HUDEP-2 (cell line): ENCODE results near the gene MMEL1.
"Not testable (repeated sequence)": the region's sequence is repeated elsewhere in the genome, so short reads cannot be mapped to it uniquely, and the experiment has no call there.

Experiments used
- DNase-seq, 76 experiments: peaks; one replicate each; lab custom pipeline; 2025; ENCODE audit not compliant: unreplicated experiment in 76 of 76; lab: John Stamatoyannopoulos, UW

MMEL1 gene

DNA sequence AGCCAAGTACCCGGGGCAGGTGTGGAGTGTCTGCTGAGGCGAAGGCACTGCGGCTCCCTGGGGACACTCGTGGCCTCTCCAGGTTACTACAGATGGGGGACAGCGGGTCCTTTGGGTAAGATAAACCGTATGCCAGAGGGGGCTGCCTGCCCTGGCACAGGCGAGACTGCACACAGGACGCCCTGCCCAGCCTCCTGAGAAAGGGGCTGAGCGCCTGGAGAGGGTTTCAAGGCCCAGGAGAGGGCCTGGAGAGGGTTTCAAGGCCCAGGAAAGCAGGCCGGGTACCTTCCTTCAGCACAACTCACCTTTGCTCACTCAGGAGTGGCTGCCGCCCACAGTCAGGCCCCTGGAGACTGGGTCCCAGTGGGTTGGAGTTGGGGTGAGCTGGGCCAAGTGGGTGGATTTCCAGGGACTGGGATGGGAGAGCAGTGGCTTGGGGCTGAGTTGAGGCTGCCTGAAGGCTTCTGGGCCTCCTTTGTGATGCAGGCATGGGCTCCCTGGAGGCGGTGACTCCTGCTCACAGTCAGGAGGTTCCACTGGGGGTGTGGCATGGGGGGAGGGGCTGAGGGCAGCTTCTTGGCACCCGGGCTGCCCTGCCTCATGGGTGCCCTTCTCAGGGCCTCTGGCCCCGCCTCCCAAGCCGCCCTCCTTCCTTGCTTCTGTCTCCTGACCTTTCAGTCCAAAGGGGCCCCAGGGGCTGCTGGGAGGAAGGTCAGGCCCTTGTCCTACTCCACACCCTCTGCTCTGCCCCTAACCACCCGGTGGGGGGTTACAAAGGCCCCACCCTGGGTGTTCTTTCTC, at the start of gene MMEL1:
TSS of gene MMEL1 (minus strand) at position 456 of the 801 bp plus-strand sequence. CDS start 3,532 bp downstream, outside the sequence.
- DNase-seq: peak in 19 of 76 experiments; percentile 6 to 52 (median 28)

- DNase-seq: not testable (repeated sequence)
These were observed 43.9 kb upstream of the MMEL1 start for GRCh38 chr1:2676726-2677125.

DNA sequence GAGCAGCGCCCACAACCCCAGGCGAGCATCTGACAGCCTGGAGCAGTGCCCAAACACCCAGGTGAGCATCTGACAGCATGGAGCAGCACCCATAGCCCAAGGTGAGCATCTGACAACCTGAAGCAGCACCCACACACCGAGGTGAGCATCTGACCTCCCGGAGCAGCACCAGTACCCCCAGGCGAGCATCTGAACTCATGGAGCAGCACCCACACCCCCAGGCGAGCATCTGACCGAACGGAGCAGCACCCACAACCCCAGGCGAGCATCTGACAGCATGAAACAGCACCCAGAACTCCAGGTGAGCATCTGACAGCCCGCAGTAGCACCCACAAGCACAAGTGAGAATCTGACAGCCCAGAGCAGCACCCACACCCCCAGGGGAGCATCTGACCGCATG, 38.8 kb upstream of the MMEL1 start:
- not testable (repeated sequence) for DNase-seq

GRCh38 chr1:2659806-2660205, 27.0 kb upstream of the MMEL1 start:
- not testable (repeated sequence) for DNase-seq

GRCh38 chr1:2657909-2658308, 25.1 kb upstream of the MMEL1 start:
- DNase-seq: not testable (repeated sequence)

DNA sequence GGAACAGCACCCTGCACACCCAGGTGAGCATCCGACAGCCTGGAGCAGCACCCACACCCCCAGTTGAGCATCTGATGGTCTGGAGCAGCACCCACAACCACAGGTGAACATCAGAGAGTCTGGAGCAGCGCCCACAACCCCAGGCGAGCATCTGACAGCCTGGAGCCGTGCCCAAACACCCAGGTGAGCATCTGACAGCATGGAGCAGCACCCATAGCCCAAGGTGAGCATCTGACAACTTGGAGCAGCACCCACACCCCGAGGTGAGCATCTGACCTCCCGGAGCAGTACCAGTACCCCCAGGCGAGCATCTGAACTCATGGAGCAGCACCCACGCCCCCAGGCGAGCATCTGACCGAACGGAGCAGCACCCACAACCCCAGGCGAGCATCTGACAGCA, 24.3 kb upstream of the MMEL1 start:
- DNase-seq: not testable (repeated sequence)

DNA sequence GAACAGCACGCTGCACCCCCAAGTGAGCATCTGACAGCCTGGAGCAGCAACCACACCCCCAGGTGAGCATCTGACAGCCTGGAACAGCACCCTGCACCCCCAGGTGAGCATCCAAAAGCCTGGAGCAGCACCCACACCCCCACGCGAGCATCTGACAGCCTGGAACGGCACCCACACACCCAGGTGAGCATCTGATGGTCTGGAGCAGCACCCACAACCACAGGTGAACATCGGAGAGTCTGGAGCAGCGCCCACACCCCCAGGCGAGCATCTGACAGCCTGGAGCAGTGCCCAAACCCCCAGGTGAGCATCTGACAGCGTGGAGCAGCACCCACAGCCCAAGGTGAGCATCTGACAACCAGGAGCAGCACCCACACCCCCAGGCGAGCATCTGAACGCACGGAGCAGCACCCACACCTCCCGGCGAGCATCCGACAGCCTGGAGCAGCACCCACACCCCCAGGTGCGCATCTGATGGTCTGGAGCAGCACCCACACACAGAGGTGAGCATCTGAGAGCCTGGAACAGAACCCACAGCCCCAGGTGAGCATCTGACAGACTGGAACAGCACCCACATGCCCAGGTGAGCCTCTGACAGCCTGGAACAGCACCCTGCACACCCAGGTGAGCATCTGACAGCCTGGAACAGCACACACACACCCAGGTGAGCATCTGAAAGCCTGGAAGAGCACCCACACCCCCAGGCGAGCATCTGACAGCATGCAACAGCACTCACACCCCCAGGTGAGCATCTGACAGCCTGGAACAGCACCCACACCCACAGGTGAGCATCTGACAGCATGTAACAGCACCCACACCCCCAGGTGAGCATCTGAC, 23.0 kb upstream of the MMEL1 start:
- not testable (repeated sequence) for DNase-seq

- not testable (repeated sequence) for DNase-seq
These were observed 21.7 kb upstream of the MMEL1 start for GRCh38 chr1:2654443-2654948.

GRCh38 chr1:2653741-2654442, 21.1 kb upstream of the MMEL1 start:
- peak in 3 of 76 experiments; percentile 12 to 26 (median 18) for DNase-seq

DNA sequence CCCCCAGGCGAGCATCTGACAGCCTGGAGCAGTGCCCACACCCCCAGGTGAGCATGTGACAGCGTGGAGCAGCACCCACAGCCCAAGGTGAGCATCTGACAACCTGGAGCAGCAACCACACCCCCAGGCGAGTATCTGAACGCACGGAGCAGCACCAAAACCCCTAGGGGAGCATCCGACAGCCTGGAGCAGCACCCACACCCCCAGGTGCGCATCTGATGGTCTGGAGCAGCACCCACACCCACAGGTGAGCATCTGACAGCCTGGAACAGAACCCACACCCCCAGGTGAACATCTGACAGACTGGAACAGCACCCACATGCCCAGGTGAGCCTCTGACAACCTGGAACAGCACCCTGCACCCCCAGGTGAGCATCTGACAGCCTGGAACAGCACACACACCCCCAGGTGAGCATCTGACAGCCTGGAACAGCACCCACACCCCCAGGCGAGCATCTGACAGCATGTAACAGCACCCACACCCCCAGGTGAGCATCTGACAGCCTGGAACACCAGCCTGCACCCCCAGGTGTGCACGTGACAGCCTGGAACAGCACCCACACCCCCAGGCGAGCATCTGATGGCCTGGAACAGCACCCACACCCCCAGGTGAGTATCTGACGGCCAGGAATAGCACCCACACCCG, 20.2 kb upstream of the MMEL1 start:
- DNase-seq: not testable (repeated sequence)

- not testable (repeated sequence) for DNase-seq
These were observed 19.5 kb upstream of the MMEL1 start for GRCh38 chr1:2652152-2652925.

DNA sequence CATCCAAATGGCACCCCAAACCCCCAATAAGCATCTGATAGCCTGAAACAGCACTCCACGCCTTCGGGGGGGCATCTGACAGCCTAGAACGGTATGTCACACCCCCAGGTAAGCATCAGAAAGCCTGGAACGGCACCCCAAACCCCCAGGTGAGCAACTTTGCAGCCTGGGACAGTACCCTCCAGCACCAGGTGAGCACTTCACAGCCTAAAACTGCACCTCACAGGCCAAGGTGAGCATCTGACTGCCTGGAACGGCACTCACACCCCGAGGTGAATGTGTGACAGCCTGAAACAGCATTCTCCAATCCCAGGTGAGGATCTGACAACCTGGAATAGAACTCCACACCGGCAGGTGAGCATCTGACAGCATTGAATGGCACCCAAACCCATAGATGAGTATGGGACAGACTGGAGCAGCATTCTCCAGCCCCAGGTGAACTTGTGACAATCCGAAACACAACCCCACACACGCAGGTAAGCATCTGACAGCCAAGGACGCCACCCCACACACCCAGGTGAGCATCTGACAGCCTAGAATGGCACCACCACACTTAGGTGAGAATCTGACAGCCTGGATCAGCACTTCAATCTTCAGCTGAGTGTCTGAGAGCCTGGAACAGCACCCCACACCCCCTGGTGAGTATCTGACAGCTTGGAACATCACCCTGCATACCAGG, 18.3 kb upstream of the MMEL1 start:
- DNase-seq: no peak

DNA sequence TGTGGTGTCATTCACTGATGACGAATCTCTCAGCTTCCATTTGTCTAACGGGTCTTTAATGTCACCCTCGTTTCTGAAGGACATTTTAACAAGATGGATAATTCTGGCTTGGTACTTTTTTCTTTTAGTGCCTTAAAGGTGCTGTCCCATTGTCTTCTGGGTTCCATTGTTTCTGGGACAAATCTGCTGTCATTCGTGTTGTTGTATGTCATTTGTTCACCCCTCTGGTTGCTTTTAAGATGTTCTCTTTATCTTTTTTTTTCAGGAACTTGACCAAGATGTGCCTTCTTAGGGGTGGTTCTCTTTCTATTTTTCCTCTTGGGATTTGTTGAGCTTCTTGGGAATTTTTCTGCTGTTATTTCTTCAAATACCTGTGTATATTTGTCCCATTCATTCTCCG, 14.0 kb upstream of the MMEL1 start:
- no peak for DNase-seq

DNA sequence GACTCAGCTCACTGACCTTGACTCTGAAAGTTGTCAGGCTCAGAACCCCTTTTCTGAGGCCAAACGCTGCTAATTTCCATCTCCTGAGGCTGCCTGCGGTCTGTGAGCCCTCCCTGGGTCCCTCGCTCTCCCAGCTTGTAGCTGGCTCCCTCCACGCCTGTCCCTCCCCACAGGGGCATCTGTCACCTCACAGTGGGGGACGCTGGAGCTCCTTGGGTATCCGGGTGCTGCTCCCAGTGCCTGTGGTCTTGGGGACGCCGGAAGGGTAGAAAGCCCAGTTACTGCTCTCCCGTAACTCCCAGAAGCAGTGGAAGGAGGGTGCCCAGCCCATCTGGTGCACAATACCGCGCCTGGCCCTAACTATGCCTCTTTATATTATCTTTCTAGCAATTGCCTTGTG, 13.0 kb upstream of the MMEL1 start:
- DNase-seq: no peak

GRCh38 chr1:2645143-2645542, 12.3 kb upstream of the MMEL1 start:
- no peak for DNase-seq

- no peak for DNase-seq
These were observed 11.8 kb upstream of the MMEL1 start for GRCh38 chr1:2644591-2645101.

- DNase-seq: no peak
These were observed 11.4 kb upstream of the MMEL1 start for GRCh38 chr1:2644171-2644570.

GRCh38 chr1:2643414-2644077, 10.7 kb upstream of the MMEL1 start:
- DNase-seq: no peak
